Measurements from ENCODE around the gene ZMYM2. TPM values are rescaled to one million over a fixed set of nuclear protein-coding genes. Genes with fewer than 3 reads are reported as not detected.

The ZMYM2 gene
- total RNA-seq, 1 donor from 2014 or later = 51.7 TPM

DNA sequence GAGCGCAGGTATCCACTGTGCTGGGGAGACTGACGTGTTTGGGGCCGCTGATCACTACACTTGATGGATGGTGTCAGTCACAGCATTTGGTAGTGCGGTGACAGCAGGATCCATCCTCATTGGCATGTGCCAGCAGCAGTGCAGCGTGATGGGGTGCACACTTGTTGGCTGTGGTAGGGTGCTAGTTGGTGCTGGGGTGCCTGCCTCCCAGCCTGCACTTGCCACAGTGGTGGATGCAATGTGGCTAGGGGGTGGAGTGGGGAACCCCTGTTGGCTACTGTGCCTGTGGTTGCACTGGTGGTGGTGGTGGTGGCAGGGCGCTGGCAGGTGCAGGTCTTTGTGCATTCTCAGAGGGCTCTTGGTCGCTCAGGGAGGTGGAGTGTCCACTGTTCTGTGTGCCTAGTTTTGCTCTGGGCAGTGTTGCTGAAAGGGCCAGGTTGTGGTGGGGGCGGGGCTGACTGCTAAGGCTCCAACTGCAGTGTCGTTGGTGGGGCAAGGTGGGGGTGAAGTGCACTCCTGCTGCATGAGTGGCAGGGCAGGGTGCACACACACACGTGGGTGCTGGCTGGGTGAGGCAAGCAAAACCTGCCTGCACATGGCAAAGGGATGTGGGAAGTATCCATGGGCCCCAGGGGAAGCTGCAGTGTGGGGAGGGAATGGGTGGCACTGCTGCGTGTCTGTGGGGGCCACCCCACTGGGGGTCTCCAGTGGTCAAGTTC lies 84.8 kb downstream of the ZMYM2 start:
- TF ChIP-seq, protein P1, sequence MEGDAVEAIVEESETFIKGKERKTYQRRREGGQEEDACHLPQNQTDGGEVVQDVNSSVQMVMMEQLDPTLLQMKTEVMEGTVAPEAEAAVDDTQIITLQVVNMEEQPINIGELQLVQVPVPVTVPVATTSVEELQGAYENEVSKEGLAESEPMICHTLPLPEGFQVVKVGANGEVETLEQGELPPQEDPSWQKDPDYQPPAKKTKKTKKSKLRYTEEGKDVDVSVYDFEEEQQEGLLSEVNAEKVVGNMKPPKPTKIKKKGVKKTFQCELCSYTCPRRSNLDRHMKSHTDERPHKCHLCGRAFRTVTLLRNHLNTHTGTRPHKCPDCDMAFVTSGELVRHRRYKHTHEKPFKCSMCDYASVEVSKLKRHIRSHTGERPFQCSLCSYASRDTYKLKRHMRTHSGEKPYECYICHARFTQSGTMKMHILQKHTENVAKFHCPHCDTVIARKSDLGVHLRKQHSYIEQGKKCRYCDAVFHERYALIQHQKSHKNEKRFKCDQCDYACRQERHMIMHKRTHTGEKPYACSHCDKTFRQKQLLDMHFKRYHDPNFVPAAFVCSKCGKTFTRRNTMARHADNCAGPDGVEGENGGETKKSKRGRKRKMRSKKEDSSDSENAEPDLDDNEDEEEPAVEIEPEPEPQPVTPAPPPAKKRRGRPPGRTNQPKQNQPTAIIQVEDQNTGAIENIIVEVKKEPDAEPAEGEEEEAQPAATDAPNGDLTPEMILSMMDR (IDR thresholded peaks at IDR 0.05; ENCODE audit: insufficient read depth, low read length, poor library complexity, severe bottlenecking) = no peak
- Histone ChIP-seq H3K36me3 (ENCODE audit: control insufficient read depth, insufficient read depth, low read length) (peaks cover 2% of the 10 kb centered on the region), H3K4me3 (ENCODE audit: low read depth, low read length) (no peak overlapping the region), H3K27me3 (ENCODE audit: control insufficient read depth, insufficient read depth, low read length) (no peaks in the 10 kb centered on the region)
- DNase-seq (ENCODE audit: low read depth) = no peak

DNA sequence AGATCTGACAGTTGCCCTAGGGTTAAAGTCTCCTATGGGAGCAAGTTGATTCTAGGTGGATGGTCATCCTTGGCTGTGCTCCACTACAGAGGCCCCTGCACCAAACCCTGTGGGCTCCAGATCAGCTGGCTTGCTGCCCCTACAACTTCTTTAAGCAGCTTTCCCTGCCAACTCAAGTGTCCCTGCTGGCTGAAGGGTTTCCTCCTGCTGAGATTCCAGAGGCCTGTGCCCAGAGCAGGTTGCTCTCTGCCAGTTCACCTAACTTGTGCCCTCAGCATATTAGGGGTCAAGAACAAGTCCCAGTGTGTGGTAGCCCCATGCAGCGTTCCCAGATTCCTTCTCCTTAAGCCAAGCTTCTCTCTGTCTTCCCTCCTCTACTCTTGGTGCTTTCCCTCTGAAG lies 85.6 kb downstream of the ZMYM2 start:
- DNase-seq (ENCODE audit: low read depth) = no peak
- no peaks in the 10 kb centered on the region for H3K27me3 ChIP-seq (ENCODE audit: control insufficient read depth, insufficient read depth, low read length)
- peaks cover 2% of the 10 kb centered on the region for H3K36me3 ChIP-seq (ENCODE audit: control insufficient read depth, insufficient read depth, low read length)
- TF ChIP-seq, protein P1 (IDR thresholded peaks at IDR 0.05; ENCODE audit: insufficient read depth, low read length, poor library complexity, severe bottlenecking) = no peak
- no peak overlapping the region for H3K4me3 ChIP-seq (ENCODE audit: low read depth, low read length)

DNA sequence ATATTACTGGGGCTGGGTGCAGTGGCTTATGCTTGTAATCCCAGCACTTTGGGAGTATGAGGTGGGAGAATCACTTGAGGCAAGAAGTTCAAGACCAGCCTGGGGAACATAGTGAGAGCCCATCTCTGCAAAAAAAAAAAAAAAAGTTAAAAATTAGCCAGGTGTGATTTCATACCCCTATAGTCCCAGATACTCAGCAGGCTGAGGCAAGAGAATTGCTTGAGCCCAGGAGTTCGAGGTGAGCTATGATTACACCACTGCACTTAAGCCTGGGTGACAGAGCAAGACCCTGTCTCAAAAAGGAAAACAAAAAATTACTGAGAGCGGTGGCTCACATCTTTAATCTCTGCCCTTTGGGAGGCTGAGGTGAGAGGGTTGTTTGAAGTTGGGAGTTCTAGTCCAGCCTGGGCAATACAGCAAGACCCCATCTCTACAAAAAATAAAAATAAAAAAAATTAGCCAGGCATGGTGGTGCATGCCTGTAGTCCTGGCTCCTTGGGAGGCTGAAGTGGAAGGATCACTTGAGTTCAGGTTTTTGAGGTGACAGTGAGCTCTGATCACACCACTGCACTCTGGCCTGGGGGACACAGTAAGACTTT lies 87.5 kb downstream of the ZMYM2 start:
- TF ChIP-seq, protein P1 (IDR thresholded peaks at IDR 0.05; ENCODE audit: insufficient read depth, low read length, poor library complexity, severe bottlenecking) = no peak
- DNase-seq (ENCODE audit: low read depth) = no peak

DNA sequence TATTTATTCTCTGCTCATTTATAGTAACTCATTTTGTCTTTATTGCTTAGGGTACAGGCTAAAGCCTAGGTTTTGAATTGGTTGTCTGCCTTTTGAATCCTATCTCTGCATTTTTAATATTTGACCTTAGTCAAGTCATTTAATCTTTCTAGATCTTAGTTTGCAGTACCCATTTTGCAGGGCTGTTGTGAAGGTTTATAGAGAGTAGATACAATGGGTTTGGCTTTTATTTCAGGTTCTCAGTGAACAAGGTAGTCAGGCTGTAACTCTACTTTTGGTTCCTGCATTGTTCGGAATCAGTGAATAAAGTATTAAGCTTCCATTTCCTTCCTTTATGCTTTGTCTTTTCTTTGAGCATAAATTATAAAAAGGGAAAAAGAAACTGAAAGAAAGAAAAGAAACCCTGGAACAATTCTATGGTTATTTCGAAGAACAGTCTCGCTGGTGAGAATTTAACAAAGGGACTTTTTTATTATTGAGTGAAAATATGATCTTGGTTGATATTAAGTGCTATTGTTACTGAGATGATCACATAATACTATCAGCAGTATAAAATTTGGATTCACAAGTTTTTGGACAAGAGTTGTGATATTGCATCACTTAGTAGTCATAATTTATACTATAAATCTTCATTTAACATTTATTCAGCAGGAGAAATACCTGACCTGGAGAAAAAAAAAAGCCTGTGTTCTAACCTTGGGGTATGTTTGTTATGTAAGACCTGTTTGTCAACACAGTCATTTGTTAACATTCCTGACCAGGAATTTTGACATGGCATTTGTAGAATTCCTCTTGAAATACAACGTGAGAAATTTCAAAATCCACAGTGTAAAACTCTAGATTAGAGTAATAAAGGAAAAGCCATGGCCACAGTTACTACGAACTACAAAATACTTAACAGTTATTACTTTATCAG lies 91.3 kb downstream of the ZMYM2 start:
- no peak for DNase-seq (ENCODE audit: low read depth)
- no peak overlapping the region for H3K4me3 ChIP-seq (ENCODE audit: low read depth, low read length)
- TF ChIP-seq, protein P1 (IDR thresholded peaks at IDR 0.05; ENCODE audit: insufficient read depth, low read length, poor library complexity, severe bottlenecking) = no peak
- no peaks in the 10 kb centered on the region for H3K27me3 ChIP-seq (ENCODE audit: control insufficient read depth, insufficient read depth, low read length)
- H3K36me3 ChIP-seq (ENCODE audit: control insufficient read depth, insufficient read depth, low read length) = no peaks in the 10 kb centered on the region

More for the DNA sequence above, 87.5 kb downstream of the ZMYM2 start:
- H3K27me3 ChIP-seq (ENCODE audit: control insufficient read depth, insufficient read depth, low read length) = no peaks in the 10 kb centered on the region
- peaks cover 2% of the 10 kb centered on the region for H3K36me3 ChIP-seq (ENCODE audit: control insufficient read depth, insufficient read depth, low read length)
- H3K4me3 ChIP-seq (ENCODE audit: low read depth, low read length) = no peak overlapping the region

DNA sequence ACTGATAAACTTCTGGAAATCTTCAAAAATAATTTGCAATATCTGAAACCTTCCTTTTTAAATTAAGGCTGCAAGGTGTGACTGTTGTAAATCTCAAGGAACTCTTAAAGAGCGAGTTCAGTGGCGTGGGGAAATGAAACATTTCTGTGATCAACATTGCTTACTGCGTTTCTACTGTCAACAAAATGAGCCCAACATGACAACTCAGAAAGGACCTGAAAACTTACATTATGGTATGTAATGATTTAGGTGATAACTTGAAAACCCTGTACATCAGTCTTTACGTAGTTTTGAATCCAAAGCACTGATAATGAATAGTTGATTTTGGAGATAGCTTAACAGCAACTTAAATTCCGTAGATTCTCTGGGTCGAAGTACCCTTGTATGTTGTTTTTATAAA lies 92.8 kb downstream of the ZMYM2 start:
- H3K27me3 ChIP-seq (ENCODE audit: control insufficient read depth, insufficient read depth, low read length) = no peaks in the 10 kb centered on the region
- no peak for DNase-seq (ENCODE audit: low read depth)
- no peak overlapping the region for H3K4me3 ChIP-seq (ENCODE audit: low read depth, low read length)
- H3K36me3 ChIP-seq (ENCODE audit: control insufficient read depth, insufficient read depth, low read length) = no peaks in the 10 kb centered on the region
- TF ChIP-seq, protein P1 (IDR thresholded peaks at IDR 0.05; ENCODE audit: insufficient read depth, low read length, poor library complexity, severe bottlenecking) = no peak
